Activated gamma-delta T cell (primary cell): Measurements from ENCODE around the gene CMIP.

ENCODE experiments used
- DNase-seq: peaks from one replicate; lab custom pipeline; 2025; lab: John Stamatoyannopoulos, UW

The CMIP gene

DNA sequence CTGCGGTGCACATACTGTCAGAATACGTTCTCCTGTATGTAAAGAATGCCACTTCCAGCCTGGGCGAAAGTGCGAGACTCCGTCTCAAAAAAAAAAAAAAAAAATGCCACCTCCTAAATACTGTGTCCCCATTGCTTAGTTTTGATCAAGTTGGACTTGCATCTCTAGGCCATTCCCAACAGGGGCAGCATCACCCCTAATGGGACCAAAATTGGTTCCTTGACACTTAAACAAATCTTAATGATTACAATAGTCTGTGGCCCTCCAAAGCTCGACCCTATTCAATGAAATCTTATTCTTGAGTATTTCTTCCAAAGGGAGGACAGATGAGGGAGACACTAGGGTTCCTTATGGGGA is 179.8 kb downstream of the CMIP start:
- DNase-seq = no peak

DNA sequence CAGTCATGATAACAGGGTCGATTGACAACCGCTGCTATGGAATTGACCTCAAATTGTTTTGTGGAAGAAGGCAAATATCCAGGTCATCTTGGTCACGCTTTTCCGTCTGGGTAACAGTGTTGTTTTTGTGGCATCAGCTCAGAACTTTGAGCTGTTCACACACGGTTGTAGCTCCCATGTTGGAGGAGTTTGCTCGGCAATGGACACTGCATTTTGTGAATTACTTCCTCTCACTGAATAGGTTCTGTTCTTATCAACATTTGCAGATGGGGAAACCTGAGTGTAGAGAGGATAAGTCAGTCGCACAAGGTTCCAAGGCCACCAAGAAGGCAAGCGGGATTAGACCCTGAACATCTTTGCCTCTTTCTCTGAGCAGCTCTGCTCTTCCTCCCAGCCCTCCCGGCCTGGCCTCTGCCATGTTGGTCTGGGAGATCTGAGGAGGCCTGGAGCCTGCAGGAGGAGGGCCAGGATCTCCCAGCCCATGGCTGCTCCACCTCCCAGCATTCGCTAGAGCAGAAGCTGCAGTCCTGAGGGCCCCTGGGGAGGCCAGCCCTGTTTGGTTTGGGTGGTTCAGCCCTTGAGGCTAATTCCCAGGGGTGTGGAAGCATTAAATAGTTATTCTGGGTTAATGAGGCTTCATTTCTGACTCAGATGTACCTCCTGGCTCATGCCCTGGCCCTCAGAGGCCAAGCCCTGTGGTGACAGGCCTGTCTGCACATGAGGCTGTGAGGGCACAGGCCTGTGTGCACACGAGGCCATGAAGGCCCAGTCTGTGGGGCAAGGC is 180.3 kb downstream of the CMIP start:
- DNase-seq = no peak

DNA sequence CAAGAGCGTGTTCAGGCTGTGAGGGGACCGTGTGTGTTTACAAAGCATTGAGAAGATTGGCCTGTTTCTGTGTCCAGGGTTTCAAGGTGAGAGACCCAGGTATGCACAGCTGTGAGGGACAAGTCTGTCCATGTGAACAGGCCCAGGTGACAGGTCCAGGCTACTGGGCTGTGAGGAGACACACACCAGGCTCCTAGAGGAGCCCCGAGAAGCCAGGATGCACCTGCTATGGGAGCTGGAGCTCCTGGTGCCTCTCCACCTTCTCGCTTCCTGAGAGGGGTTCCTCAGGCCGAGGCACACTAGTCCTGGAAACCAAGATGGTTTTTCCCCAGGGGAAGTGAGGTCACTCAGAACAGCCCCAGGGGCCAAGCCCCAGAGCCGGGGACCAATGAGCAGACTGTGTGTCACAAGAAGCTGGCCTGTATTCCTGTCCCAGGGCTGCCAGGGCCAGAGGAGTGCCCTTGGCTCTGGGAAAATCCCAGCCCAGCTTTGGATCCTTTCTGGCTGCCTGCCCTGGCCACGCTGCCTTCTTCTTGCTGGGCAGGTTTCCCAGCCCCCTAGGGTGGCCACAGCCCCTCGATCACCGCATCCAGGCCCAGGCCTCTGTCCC is 181.0 kb downstream of the CMIP start:
- no peak for DNase-seq

GRCh38 chr16:81626181-81626674 is 181.6 kb downstream of the CMIP start:
- no peak for DNase-seq

DNA sequence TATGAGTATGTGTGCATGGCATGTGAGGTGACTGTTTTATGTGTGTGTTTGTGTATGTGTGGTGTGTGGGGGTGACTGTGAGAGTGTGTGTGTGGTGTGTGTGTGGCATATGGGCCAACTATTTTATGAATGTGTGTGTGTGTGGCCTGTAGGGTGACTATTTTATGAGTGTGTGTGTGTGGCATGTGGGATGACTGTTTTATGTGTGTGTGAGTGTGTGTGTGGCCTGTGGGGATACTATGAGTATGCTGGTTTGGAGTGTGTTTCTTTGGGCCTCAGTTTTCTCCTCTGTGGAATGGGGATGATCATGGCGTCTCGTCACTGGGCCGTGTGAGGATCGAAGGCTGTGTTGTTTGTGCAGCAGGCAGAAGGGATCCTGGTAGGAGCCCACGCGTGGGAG is 182.4 kb downstream of the CMIP start:
- DNase-seq = no peak

DNA sequence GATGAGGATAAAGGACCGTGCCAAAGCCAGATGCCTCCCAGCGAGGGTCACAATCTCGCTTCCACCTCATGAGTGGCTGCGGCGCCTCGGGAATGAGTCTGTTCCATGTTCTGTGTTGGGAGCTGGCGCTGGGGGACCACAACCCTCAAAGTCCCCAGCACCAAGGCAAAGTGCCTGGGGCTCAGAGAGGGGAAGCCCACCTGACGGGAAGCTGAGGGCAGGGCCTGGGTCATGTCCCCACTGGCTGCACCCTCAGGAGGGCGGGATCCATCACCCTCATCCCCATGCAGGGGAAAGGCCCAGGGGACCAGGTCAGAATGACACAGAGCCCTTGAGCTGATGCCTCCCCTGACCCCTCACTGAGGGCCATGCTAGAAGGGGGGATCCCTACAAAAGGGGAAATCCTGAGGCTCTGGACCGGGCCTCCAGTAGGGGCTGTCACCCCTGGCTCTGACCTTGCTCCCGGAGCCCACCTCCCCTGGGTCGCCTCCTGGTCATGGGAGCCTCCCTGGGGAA is 183.2 kb downstream of the CMIP start:
- no peak for DNase-seq

- DNase-seq = no peak
Observed at GRCh38 chr16:81629034-81629802, 184.6 kb downstream of the CMIP start.

DNA sequence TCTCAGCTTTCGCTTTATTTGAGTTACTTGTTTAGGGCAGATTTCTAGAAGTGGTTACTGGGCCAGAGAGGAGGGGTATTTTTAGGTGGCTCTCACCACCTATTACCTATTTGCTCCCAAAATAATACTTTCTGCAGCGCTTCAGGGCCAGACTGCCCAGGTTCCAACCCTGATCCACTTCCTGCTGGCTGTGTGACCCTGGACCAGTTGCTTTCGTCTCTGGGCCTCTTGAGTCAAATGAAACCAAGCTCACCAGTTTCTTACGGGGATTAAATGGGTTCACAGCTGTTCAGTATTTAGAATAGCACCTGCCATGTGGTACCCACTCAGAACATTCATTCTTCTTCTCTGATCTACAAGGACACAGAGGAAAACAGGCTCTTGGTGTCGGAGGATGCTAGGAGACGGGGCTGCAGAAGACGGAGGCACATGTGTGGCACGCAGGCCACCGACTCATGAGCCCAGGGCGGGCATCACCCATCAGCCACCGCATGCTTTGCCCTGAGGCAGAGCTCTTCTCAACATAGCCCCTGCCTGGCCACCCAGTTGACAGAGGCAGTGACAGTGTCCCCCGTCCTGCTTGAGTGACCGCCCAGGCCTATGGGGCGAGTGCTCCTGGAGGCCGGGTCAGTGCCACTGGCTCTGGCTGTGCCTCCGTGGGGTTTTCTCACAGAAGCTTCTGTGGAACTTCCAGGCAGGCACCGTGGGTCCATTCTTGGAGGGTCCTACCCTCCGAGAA is 185.5 kb downstream of the CMIP start:
- DNase-seq = no peak

GRCh38 chr16:81630635-81631031 is 186.0 kb downstream of the CMIP start:
- DNase-seq = no peak

DNA sequence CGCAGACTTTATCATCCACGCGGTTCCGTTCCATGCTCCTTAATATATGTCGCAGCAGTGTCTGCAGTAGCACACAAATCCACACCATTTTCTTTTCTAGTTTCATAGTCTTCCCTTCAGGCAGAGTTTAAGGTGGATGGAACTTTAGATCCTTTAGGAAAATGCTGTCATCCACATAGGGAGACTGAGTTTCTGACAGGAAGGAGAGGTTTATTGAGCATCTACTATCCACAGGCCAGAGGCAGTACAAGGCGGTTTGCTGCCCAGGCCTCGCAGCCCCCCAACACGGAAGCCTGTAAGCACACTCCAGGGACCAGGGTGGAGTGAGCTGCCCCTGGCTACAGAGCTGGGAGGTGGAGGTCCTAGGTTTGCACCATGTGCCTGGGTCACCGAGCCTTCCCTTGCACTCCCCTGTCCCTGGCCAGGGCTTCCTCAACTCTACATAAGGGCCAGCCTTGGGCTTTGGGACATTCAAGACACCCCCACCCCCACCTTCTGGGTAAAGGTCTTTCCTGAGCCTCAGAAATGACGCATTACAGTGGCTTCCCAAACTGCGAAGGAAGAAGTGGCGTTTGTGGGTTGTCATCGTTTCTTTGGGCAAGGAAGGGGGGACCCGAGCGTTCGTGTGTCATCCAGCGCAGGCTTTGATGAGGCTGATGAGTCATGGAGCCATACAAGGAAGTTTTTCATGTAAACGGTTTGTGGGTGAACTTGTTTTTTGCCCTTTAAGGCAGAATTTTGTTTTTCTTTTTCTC is 188.0 kb downstream of the CMIP start:
- no peak for DNase-seq

DNA sequence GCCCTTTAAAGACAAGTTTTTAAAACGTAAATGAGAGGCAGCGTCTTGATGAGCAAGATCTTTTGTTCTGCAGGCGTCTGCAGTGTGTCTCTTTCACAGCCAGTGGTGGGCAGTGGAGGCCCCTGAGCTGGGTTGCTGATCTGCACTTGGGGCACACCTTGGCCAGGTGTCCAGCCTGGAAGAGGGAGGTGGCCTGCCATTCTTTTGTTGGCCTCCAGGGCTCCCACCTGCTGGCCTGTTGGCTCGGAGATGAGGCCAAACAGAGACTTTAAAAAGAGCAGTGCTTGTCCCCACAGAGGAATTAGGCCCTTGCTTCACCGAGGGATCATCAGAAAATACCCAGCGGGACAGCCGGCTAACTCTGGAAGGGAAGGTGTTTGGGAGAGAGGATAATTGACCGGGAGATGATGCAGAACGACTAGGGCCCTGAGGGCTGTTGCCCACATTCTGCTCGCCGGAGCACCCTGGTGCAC is 188.6 kb downstream of the CMIP start:
- DNase-seq = no peak

DNA sequence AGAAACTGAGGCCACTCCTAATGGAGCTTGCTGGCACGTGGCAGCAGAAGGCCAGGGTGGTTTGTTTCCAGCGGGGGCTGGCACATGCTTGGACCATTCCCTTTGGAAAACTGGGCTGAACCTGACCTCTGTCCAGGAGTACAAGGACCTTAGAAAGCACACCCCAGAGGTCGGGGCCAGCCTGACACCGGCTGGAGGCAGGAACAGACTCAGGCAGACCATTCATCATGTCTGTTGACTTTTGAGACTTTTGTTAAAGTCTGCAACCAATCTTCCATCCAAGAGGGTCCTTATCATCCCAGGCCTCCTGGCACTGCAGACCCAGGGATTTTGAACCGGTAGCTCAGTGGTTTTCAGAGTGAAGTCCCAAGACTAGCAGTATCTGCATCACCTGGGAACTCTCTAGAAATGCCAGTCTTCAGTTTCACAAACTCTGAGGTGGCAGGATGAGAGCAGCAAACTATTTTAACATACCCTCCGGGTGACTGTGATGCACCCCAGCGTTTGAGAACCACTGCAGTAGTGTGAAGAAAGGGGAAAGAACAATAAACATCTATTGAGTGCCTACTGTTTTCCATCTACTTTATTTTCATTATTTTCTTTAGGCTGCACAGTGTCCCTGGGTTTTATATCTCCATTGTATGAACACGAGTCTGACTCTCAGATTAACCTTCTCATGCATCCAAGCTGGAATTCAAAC is 189.2 kb downstream of the CMIP start:
- no peak for DNase-seq

DNA sequence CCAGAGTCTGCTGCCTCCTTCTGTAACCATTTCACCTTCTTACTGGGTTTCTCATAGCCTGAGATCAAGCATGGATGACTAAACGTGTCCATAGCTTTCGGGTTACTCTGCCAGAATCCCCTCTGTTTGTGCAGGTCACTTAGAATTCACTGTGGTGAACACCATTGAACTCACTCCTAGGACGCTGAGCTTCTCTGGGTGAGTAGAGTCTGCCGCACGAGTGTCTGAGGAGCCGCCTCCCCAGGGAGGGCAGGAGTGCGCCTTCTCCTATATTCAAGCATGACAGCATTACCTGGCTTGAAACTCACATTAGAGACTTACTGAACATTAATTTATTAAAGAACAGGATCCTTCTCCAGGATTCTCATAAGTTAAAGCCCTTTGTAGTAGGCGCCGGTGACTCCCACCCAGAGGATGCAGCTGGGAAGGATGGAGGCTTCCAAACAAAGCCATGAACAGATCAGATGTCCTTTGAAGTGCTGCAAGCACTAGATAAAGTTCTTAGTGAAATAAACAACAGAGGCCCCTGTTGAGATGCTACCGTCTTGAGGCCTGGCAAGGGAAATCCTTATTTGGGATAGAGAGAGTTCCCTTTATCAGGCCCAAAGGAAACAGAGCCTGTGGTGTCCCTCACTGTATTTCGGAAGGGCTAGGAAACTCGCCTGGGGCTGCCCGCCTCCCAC is 189.9 kb downstream of the CMIP start:
- no peak for DNase-seq

- no peak for DNase-seq
Observed at GRCh38 chr16:81635063-81635937, 190.7 kb downstream of the CMIP start.

GRCh38 chr16:81636298-81636993 is 191.8 kb downstream of the CMIP start:
- no peak for DNase-seq

DNA sequence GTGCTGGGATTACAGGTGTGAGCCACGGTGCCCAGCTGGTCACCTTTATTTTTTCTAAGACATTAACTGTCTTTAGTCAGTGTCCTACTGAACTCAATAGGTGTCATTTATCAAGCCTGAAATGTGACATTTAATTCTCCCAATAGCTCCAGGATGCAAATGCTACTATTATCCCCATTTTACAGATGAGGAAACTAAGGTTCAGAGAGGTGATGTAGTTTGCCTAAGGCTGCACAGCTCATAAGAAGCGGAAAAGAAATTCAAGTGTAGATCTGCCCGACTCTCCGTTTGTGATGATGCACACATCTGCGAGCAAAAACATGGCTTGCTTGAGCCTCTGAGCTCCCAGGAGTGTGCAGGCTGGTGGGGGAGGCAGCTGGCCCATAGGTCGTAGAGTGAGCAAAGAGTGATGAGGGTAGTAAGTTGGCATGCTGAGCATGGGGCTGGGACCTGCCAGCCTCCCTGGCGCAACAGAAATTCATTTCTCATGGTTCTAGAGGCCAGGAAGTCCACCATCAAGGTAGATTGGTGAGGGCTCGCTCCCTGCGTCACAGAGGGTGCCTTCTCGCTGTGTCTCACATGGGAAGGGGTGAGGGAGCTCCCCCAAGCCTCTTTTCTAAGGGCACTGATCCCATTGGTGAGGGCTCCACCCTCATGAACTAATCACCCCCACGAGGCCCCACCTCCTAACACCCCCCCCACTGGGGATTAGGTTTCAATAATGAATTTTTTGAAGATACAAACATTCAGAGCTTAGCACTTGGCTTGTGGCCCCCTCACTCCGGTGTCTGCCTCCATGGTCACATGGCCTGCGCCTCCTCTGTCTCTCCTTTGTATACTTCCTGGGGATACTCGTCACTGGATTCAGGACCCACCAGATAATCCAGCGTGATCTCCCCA is 193.0 kb downstream of the CMIP start:
- no peak for DNase-seq

DNA sequence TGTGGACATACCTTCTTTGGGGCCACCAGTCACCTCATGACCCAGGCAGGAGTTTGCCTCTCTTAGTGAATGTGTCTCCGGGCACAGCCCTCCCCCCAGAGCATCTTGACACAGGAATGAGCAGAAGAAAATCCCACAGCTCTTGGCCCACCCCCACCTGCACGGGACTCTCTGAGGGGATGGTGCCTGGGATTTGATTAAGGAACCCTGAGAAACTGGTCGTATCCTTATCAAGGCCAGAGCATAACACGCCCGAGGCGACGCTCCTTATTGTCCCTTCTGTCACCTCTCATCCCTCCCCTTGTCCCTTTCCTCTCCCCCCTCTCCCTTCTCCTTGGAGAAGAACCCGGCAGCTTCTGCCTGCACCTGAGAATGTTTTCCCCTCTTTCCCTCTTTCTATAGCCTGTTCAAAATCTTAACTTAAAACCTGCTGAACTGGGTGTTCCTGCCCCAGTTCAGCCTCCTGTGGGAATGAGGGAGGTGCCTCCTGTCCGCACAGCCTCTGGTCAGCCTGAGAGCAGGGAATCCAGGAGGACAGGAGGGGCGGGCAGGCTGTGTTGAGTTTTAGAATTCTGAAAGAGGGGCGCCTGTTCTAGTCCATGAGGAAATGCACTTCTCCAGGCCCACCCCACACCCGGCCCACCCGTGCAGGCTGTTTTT is 193.8 kb downstream of the CMIP start:
- DNase-seq = no peak
